ENCODE measurements around the gene TXNDC11.

- TF ChIP-seq, protein P1, sequence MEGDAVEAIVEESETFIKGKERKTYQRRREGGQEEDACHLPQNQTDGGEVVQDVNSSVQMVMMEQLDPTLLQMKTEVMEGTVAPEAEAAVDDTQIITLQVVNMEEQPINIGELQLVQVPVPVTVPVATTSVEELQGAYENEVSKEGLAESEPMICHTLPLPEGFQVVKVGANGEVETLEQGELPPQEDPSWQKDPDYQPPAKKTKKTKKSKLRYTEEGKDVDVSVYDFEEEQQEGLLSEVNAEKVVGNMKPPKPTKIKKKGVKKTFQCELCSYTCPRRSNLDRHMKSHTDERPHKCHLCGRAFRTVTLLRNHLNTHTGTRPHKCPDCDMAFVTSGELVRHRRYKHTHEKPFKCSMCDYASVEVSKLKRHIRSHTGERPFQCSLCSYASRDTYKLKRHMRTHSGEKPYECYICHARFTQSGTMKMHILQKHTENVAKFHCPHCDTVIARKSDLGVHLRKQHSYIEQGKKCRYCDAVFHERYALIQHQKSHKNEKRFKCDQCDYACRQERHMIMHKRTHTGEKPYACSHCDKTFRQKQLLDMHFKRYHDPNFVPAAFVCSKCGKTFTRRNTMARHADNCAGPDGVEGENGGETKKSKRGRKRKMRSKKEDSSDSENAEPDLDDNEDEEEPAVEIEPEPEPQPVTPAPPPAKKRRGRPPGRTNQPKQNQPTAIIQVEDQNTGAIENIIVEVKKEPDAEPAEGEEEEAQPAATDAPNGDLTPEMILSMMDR (conservative IDR thresholded peaks at IDR 0.05; ENCODE audit: low read depth in 2 of 2), result no peak
- TF ChIP-seq, protein P2, sequence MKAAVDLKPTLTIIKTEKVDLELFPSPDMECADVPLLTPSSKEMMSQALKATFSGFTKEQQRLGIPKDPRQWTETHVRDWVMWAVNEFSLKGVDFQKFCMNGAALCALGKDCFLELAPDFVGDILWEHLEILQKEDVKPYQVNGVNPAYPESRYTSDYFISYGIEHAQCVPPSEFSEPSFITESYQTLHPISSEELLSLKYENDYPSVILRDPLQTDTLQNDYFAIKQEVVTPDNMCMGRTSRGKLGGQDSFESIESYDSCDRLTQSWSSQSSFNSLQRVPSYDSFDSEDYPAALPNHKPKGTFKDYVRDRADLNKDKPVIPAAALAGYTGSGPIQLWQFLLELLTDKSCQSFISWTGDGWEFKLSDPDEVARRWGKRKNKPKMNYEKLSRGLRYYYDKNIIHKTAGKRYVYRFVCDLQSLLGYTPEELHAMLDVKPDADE (IDR thresholded peaks at IDR 0.05), result no peak
- no peak for TF ChIP-seq POLR2AphosphoS5 (IDR thresholded peaks at IDR 0.05; ENCODE audit: low read depth)
- TF ChIP-seq EZH2 (IDR thresholded peaks at IDR 0.05; ENCODE audit: low read depth, unreplicated experiment), result no peak
- no peak for TF ChIP-seq ZNF462 (CRISPR knock-in tag; IDR thresholded peaks at IDR 0.05)
- no peak for TF ChIP-seq CREB1 (CRISPR knock-in tag; IDR thresholded peaks at IDR 0.05; ENCODE audit: low read depth)
- no peak for TF ChIP-seq EZH2phosphoT487 (IDR thresholded peaks at IDR 0.05; ENCODE audit: unreplicated experiment)
These were observed 1.4 kb upstream of the TXNDC11 start for GRCh38 chr16:11744075-11744470.
